Measurements from ENCODE around the gene ADAM22. TPM values are rescaled to one million over a fixed set of nuclear protein-coding genes. Genes with fewer than 3 reads are reported as not detected.

Gene ADAM22
- total and polyA plus RNA-seq, 4 donors = 0.04 to 0.61 (median 0.15) TPM

DNA sequence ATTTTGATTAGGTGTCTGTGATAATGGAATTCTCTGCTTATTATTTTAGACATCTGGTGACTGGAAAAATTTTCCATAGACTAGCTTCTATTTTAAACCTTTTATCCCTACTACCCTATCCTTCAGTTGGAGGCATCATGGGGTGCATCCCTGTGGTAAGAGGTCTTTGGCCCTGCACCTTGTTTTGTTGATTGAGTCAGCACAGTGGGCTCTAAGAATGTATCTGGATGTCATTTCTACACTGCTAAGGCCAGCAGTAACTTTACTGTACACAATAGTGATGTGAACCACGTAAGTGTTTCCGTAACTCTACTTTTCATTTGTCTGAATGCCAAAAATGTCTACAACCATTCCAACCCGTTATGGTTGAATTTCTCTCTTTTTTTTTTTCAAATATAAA is 75.6 kb downstream of the ADAM22 start:
- WGBS = 85% methylated on average over 3 of the region's 3 CpGs
- Histone ChIP-seq H3K4me1 (ENCODE audit: control insufficient read depth in 4 of 4, insufficient read depth in 4 of 4, low read length in 3 of 4) (no peaks in the 10 kb centered on the region), H3K4me3 (ENCODE audit: low read depth in 1 of 3, low read length in 3 of 3) (no peak overlapping the region), H3K27me3 (ENCODE audit: control insufficient read depth in 4 of 4, insufficient read depth in 4 of 4, low read length in 3 of 4) (no peaks in the 10 kb centered on the region), H3K9me3 (ENCODE audit: control insufficient read depth in 4 of 4, low read length in 3 of 4) (no peaks in the 10 kb centered on the region), H3K27ac (ENCODE audit: low read depth in 1 of 2, low read length in 2 of 2) (no peak overlapping the region), H3K9ac (ENCODE audit: low read depth in 1 of 2, low read length in 2 of 2) (no peak overlapping the region), H3K36me3 (ENCODE audit: control insufficient read depth in 4 of 4, insufficient read depth in 3 of 4, low read depth in 1 of 4, low read length in 3 of 4) (no peaks in the 10 kb centered on the region)
- DNase-seq (ENCODE audit: low spot score) = no peak
- TF ChIP-seq FOXA2 (IDR thresholded peaks at IDR 0.05) = no peak
- no peak for TF ChIP-seq JUND (IDR thresholded peaks at IDR 0.05)
- no peak for TF ChIP-seq GABPA (IDR thresholded peaks at IDR 0.05 in 1 of 2, conservative IDR thresholded peaks at IDR 0.05 in 1 of 2)
- TF ChIP-seq EGR1 (IDR thresholded peaks at IDR 0.05; ENCODE audit: low read depth in 2 of 2) = no peak
- TF ChIP-seq, protein P1, sequence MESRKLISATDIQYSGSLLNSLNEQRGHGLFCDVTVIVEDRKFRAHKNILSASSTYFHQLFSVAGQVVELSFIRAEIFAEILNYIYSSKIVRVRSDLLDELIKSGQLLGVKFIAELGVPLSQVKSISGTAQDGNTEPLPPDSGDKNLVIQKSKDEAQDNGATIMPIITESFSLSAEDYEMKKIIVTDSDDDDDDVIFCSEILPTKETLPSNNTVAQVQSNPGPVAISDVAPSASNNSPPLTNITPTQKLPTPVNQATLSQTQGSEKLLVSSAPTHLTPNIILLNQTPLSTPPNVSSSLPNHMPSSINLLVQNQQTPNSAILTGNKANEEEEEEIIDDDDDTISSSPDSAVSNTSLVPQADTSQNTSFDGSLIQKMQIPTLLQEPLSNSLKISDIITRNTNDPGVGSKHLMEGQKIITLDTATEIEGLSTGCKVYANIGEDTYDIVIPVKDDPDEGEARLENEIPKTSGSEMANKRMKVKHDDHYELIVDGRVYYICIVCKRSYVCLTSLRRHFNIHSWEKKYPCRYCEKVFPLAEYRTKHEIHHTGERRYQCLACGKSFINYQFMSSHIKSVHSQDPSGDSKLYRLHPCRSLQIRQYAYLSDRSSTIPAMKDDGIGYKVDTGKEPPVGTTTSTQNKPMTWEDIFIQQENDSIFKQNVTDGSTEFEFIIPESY (IDR thresholded peaks at IDR 0.05) = no peak

DNA sequence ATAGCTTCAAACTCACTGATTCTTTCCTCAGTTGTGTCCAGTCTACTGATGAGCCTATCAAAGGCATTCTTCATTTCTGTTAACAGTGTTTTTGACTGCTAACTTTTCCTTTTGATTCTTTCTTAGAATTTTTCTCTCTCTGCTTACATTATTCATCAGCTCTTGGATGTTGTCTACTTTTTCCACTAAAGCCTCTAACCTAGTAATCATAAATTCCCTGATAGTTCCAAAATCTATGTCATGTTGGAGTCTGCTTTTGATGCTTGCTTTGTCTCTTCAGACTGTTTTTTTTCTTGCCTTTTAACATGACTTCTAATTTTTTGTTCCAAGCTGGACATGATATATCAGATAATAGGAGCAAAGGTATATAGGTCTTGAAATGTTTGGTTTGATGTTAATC is 78.0 kb downstream of the ADAM22 start:
- TF ChIP-seq SP1 (IDR thresholded peaks at IDR 0.05) (no peak), EGR1 (IDR thresholded peaks at IDR 0.05; ENCODE audit: low read depth in 2 of 2) (no peak), NR2F2 (IDR thresholded peaks at IDR 0.05) (no peak), YY1 (IDR thresholded peaks at IDR 0.05) (no peak), RXRA (IDR thresholded peaks at IDR 0.05) (no peak), RAD21 (IDR thresholded peaks at IDR 0.05) (no peak), JUND (IDR thresholded peaks at IDR 0.05) (no peak), GABPA (IDR thresholded peaks at IDR 0.05 in 1 of 2, conservative IDR thresholded peaks at IDR 0.05 in 1 of 2) (no peak), FOXA1 (IDR thresholded peaks at IDR 0.05) (no peak), FOXA2 (IDR thresholded peaks at IDR 0.05) (no peak), HNF4A (conservative IDR thresholded peaks at IDR 0.05) (no peak), HNF4G (IDR thresholded peaks at IDR 0.05) (no peak), TAF1 (conservative IDR thresholded peaks at IDR 0.05) (no peak)
- TF ChIP-seq, protein P2, sequence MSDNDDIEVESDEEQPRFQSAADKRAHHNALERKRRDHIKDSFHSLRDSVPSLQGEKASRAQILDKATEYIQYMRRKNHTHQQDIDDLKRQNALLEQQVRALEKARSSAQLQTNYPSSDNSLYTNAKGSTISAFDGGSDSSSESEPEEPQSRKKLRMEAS (IDR thresholded peaks at IDR 0.05) = no peak
- TF ChIP-seq, protein P3, sequence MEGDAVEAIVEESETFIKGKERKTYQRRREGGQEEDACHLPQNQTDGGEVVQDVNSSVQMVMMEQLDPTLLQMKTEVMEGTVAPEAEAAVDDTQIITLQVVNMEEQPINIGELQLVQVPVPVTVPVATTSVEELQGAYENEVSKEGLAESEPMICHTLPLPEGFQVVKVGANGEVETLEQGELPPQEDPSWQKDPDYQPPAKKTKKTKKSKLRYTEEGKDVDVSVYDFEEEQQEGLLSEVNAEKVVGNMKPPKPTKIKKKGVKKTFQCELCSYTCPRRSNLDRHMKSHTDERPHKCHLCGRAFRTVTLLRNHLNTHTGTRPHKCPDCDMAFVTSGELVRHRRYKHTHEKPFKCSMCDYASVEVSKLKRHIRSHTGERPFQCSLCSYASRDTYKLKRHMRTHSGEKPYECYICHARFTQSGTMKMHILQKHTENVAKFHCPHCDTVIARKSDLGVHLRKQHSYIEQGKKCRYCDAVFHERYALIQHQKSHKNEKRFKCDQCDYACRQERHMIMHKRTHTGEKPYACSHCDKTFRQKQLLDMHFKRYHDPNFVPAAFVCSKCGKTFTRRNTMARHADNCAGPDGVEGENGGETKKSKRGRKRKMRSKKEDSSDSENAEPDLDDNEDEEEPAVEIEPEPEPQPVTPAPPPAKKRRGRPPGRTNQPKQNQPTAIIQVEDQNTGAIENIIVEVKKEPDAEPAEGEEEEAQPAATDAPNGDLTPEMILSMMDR (IDR thresholded peaks at IDR 0.05; ENCODE audit: low read depth, low read length, missing input control) = no peak
- TF ChIP-seq, protein P4, sequence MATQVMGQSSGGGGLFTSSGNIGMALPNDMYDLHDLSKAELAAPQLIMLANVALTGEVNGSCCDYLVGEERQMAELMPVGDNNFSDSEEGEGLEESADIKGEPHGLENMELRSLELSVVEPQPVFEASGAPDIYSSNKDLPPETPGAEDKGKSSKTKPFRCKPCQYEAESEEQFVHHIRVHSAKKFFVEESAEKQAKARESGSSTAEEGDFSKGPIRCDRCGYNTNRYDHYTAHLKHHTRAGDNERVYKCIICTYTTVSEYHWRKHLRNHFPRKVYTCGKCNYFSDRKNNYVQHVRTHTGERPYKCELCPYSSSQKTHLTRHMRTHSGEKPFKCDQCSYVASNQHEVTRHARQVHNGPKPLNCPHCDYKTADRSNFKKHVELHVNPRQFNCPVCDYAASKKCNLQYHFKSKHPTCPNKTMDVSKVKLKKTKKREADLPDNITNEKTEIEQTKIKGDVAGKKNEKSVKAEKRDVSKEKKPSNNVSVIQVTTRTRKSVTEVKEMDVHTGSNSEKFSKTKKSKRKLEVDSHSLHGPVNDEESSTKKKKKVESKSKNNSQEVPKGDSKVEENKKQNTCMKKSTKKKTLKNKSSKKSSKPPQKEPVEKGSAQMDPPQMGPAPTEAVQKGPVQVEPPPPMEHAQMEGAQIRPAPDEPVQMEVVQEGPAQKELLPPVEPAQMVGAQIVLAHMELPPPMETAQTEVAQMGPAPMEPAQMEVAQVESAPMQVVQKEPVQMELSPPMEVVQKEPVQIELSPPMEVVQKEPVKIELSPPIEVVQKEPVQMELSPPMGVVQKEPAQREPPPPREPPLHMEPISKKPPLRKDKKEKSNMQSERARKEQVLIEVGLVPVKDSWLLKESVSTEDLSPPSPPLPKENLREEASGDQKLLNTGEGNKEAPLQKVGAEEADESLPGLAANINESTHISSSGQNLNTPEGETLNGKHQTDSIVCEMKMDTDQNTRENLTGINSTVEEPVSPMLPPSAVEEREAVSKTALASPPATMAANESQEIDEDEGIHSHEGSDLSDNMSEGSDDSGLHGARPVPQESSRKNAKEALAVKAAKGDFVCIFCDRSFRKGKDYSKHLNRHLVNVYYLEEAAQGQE (IDR thresholded peaks at IDR 0.05) = no peak
- TF ChIP-seq, protein P1 (IDR thresholded peaks at IDR 0.05) = no peak
- TF ChIP-seq, protein P5, sequence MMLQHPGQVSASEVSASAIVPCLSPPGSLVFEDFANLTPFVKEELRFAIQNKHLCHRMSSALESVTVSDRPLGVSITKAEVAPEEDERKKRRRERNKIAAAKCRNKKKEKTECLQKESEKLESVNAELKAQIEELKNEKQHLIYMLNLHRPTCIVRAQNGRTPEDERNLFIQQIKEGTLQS (IDR thresholded peaks at IDR 0.05) = no peak

More for the DNA sequence above, 78.0 kb downstream of the ADAM22 start:
- no peaks in the 10 kb centered on the region for H3K4me1 ChIP-seq (ENCODE audit: control insufficient read depth in 4 of 4, insufficient read depth in 4 of 4, low read length in 3 of 4)
- no peaks in the 10 kb centered on the region for H3K27me3 ChIP-seq (ENCODE audit: control insufficient read depth in 4 of 4, insufficient read depth in 4 of 4, low read length in 3 of 4)
- H3K9me3 ChIP-seq (ENCODE audit: control insufficient read depth in 4 of 4, low read length in 3 of 4) = no peaks in the 10 kb centered on the region
- no peak overlapping the region for H3K9ac ChIP-seq (ENCODE audit: low read depth in 1 of 2, low read length in 2 of 2)
- H3K4me3 ChIP-seq (ENCODE audit: low read depth in 1 of 3, low read length in 3 of 3) = no peak overlapping the region
- H3K27ac ChIP-seq (ENCODE audit: low read depth in 1 of 2, low read length in 2 of 2) = no peak overlapping the region
- no peaks in the 10 kb centered on the region for H3K36me3 ChIP-seq (ENCODE audit: control insufficient read depth in 4 of 4, insufficient read depth in 3 of 4, low read depth in 1 of 4, low read length in 3 of 4)
- DNase-seq (ENCODE audit: low spot score) = no peak

Data from liver (tissue), 9 donors.